Head of caudate nucleus (tissue), 42 donors: Measurements from ENCODE around the gene PLXDC1.
"Not testable (repeated sequence)": the region's sequence is repeated elsewhere in the genome, so short reads cannot be mapped to it uniquely, and the experiment has no call there.

Experiments
- DNase-seq, 42 donors: peaks; one replicate each; pipeline versions ENCODE4 v3.0.0 to v3.0.0-alpha.2; 2020 to 2021; ENCODE audit warnings: mixed read lengths in 7 of 42
- intact Hi-C: fragments of 100-400 bp; cut with DNase I; formaldehyde crosslinking; loops from one replicate; pipeline ENCODE4 v1.15.0; 2022

PLXDC1 gene

DNA sequence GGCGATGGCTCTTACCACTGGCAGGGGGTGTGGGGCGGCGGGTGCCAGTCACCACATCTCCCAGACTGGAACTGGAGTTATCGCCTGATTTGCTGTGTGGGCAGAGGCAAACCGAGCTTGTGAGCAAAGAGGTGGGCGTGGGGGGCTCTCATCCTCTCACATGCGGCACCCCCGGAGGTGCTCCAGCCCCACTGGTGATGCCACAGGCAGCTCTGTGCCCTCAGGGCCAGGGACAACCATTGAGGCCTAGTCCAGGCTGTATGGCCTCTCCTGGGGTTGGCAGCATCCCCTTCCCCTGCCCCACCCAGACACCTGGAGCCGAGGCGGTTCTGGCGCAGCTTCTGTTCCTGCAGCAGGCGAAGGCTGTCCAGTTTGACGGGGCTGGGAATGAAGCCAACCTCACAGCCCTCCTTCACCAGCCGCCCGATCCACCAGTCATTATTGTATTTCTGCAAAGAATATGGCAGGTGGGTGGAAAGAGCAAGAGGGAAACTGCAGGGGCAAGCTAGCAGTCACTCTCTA is 35.1 kb upstream of the PLXDC1 start:
- peak in 6 of 42 donors; percentile 13 to 63 (median 41) for DNase-seq
- intact Hi-C loops: no loop called here

DNA sequence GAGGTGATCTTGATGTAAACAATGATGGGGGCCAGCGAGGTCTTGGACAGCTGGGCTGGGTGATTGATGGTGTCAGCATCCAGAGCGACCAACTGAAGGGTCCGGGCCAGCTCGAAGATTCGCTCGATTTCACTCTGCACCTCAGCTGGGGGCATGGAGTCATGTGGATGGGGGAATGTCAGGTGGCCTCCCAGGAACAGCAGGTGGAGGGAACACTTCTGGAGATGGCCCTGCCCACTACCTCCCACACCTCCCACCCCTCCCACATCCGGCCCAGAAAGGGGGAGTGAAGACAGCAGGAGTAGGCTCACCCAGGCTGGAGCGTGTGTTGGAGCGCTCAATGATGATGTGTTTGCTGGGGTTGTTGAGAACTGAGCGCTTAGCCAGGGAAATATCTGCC is 32.3 kb upstream of the PLXDC1 start:
- intact Hi-C loops: no loop called here
- no peak for DNase-seq

DNA sequence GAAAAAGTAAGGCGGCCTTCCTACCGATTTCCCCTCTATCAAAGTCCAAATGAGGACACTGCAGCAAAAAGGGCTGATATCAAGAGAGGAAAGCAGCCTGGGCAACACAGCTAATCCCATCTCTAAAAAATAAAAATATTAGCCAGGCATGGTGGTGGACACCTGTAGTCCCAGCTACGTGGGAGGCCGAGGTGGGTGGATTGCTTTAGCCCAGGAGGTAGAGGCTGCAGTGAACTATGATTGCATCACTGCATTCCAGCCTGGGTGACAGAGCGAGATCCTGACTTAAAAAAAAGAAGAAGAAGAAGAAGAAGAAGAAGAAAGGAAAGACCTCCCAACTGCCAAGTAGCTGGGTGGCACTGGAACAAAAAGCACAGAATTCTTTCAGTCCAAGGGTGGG is 31.6 kb upstream of the PLXDC1 start:
- no peak for DNase-seq
- intact Hi-C loops: no loop called here

GRCh38 chr17:39181303-39181702 is 29.9 kb upstream of the PLXDC1 start:
- DNase-seq: no peak
- intact Hi-C loops: no loop called here

GRCh38 chr17:39178536-39178935 is 27.1 kb upstream of the PLXDC1 start:
- DNase-seq: no peak
- intact Hi-C loops: no loop called here

GRCh38 chr17:39177256-39177655 is 25.8 kb upstream of the PLXDC1 start:
- no peak for DNase-seq
- intact Hi-C loops: no loop called here

- no peak for DNase-seq
- intact Hi-C loops: no loop called here
These were observed 24.3 kb upstream of the PLXDC1 start for GRCh38 chr17:39175695-39176093.

DNA sequence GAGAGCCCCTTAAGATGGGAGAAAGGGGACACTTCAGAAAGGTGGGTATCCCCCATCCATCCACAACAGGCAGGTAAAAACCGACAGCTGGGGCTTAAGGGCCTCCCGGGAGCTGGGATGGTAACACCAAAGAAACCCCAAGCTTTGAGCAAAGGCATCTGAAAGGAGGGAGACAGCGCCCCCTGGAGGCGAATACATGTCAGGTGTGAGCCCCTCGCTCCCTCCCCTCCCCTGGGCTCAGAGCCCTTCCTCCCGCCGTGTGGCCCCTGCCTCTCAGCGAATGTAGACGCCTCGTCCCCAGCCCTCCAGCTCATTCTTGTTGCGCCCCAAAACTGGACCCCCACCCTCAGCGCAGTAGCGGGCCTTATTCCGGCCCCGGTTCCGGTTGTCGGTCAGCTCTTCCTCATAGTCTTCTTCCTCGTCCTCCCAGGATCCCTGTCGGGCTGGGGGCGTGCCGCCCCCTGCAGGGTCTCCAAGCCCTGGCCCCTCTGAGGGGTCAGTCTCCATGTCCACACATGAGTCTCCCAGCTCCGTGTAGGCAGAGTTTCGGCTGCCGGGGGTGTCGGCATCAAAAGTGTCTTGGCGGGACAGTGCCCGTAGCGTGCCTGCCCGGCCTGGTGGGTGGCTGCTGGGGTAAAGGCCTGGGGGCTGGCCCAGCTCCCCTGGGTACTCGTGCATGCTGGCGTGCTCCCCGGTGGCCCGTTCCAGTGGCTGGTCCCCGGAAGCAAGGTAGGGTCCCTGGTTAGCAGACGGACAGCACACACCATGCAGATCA is 23.7 kb upstream of the PLXDC1 start:
- DNase-seq: peak in 41 of 42 donors; percentile 58 to 91 (median 79)
- intact Hi-C loops: no loop called here

DNA sequence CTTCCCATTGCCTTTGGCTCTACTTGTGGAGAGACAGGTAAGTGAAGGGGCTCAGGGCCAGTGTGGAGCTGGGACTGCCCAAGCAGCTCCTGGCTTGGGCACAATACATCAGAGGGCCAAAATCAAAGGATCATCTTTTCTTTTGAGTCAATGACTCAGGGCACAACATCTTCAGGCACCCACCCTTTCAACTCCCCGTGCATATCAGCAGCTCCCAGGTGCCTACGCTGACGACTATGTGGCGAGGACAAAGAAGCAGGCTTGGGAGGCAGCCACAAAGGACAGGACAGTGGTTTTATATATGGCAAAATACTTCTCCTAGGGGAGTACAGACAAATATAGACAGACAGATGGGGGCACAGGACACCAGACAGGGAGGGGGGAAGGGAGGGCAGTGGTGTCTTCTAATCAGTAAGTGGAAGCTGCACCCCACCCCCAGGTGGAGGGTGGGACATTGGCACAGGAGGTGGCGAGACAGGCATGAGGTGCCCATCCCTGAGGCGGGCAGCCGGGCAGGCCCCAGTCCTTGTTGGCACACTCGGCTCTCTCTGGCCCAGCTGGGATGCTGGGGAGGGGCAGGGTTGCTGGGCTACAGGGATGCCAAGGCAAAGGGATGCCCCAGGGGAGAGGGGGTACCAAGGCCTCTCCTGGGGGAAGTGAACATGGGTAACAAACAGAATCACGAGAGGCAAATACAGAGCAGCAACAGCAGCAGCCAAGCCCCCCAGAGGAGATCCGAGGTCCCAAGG is 22.3 kb upstream of the PLXDC1 start:
- DNase-seq: peak in 4 of 42 donors; percentile 21 to 40 (median 33)
- intact Hi-C loops: no loop called here

DNA sequence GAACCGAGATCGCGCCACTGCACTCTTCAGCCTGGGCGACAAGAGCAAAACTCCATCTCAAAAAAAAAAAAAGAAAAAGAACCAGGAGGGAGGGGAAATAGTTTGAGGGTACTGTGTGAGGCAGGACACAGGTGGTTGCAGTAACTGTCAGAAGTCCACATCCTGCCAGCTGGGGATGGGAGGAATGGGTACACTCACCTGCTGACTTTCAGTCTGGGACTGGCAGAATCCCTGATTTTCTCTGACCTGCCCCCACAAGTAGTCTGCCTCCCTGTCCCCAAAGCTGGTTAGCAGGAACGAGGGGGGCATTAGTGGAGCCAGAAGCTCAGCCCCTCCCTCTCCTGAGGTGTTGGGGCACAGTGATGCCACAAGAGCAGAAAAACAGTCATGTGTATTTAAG is 21.6 kb upstream of the PLXDC1 start:
- intact Hi-C loops: no loop called here
- no peak for DNase-seq

DNA sequence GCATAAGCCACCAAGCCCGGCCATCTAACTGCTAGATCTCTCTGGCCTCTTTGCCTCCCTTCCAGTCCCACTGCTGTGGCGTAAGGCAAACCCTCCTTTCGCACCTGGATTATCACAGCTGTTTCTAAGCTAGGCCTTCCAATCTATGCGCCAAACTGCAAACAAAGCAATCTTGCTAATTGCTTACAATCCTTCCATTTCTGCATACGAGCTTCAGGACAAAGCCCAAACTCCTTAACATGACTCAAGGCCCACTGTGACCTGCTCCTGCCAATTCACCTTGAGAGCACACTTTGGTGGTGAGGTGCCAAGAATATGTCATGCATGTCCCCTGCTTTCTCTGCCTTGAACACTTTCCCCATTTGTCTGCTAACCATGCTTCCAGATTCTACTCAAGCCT is 20.5 kb upstream of the PLXDC1 start:
- DNase-seq: no peak
- intact Hi-C loops: no loop called here

- no peak for DNase-seq
- intact Hi-C loops: no loop called here
These were observed 19.1 kb upstream of the PLXDC1 start for GRCh38 chr17:39170558-39170957.

DNA sequence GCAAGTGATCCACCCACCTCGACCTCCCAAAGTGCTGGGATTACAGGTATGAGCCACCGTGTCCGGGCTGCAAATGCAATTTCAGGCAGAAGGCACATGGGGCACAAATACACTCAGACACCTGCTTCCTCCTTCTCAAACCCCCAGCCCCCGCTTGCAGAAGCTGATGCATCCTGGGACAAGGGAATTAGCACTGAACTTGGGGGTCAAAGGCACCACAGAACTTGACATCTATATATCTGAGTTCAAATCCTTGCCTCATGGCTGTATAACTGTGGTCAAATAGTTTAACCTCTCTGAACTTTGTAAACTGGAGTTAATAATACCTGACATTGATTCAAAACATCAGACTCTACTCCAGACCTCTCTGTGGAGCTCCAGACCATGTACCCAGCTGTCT is 18.7 kb upstream of the PLXDC1 start:
- intact Hi-C loops: no loop called here
- DNase-seq: no peak

GRCh38 chr17:39169518-39169917 is 18.1 kb upstream of the PLXDC1 start:
- intact Hi-C loops: no loop called here
- DNase-seq: no peak

- DNase-seq: no peak
- intact Hi-C loops: no loop called here
These were observed 17.7 kb upstream of the PLXDC1 start for GRCh38 chr17:39169101-39169500.

DNA sequence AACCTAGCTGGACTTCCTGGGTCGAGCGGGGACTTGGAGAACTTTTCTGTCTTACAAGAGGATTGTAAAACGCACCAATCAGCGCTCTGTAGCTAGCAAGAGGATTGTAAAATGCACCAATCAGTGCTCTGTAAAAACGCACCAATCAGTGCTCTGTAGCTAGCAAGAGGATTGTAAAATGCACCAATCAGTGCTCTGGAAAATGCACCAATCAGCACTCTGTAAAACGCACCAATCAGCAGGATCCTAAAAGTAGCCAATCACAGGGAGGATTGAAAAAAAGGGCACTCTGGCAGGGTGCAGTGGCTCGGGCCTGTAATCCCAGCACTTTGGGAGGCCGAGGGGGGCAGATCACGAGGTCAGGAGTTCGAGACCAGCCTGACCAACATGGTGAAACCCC is 17.1 kb upstream of the PLXDC1 start:
- intact Hi-C loops, DNase-seq: not testable (repeated sequence)

DNA sequence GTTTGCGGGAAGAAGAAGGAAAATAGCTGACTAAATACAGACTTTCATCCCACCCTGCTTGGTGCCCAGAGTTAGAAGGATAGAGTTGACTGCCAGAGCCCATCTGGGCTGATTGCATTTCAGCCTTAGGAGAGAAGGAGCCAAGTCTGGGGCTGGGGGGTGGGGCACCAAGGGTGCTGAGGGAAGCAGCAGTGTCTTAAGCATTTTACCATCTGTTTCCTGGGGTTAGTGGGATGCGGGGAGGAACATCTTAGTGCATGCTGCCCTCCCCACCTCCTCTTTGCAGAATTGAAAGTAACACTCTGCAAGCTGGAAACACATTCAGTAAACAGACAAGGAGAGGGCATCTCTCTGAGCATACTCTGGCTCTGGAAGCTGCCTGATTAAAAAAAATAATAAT is 16.0 kb upstream of the PLXDC1 start:
- intact Hi-C loops: no loop called here
- DNase-seq: peak in 8 of 42 donors; percentile 22 to 58 (median 38)

GRCh38 chr17:39166437-39167335 is 15.2 kb upstream of the PLXDC1 start:
- DNase-seq: no peak
- intact Hi-C loops: no loop called here

DNA sequence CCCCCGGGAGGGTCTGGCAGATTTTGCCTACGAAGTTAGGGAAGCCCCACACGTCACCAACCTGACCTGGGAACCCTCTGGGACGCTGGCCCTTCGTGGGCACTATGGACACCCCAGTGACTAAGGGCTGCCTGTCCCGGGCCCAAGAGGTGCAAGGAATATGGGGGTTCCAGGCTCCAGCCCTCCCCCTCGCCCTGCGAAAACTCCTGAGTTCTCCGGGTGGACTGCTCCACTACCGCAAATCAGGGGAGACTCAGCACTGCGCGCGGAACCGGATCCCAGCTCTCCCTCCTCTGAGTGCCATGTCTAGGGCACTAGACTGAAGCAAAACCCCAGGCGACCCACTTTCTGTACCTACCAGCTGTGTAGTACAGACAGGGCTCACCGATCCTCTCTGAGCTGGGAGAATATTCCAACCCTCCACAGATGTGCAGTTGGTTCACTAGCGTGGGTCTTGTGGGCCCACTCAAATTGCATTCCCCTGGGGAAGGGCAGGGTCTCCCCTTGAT is 14.5 kb upstream of the PLXDC1 start, which contains the start of gene ARL5C:
ARL5C (minus strand) TSS at position 321 of the 509 bp plus-strand sequence. CDS start 401 bp downstream, outside the sequence.
- intact Hi-C loops: no loop called here
- DNase-seq: no peak
